ENCODE data around the gene DAPK1.

The DAPK1 gene

DNA sequence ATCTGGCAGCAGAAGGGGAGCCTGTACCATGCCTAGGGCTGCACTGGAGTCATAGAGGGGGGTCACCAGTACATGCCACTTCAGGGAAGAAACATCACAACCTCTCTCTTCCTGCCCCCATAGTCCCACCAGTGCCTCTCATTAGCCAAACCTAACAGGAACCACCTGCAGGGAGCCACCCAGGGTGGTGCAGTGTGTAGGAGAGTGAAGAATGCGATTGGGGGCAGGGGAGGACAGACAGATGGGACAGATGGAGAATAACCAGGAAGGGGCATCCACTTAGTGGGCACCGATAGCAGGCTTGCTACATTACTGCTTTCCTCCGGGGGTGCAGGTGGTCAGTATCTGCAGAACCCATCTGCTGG is 19.2 kb downstream of the DAPK1 start:
- DNase-seq (ENCODE audit: low read depth in 2 of 2, low spot score in 1 of 2) = no peak

DNA sequence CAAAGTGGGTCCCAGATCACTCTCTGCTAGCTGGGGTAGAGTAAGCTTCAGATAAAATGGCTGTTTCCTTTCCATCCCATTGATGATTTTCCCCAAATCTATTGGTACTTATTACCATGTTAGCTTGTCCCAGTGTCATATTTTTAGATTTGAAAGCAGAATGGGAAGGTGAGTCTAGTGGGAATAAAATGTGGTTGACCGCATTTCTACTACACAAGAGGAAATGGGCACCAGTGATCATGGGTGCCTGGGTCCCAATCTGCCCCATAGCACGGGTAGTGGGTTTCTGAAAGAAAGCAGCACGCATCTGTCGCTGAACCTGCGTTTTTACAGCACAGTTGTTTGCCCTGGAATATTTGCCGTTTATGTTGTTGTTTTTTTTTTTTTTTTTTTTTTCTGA is 20.1 kb downstream of the DAPK1 start:
- DNase-seq (ENCODE audit: low read depth in 2 of 2, low spot score in 1 of 2) = no peak

DNA sequence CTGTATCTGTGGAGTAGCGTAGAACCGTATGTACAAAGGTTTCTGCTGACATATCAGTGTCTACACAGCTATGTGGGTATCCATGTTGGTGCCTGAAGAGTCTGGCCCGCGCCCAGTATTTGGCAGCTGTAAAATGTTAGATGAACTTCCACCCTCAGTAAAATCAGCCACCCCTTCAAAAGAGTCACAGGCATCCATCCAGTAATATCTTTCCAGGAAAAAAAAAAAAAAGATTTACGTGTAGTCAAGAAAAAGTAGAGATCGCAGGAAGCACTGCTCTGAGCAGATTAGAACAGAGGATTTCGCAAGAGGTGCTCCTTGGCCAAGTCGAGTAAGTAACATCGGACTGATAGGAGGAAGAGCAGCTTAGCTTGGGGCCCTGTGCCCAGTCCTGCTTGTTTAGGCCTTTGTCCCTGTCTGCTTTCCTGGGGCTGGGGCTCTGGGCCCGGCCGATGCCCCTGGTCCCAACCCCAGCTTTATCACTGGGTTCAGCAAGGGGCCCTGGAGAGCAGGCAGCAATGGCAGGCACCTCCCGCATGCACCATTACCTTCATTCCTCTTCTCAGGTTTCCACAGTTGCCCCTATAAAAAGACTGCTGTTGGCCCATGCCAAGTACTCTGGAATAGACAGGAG is 21.2 kb downstream of the DAPK1 start:
- no peak for DNase-seq (ENCODE audit: low read depth in 2 of 2, low spot score in 1 of 2)

DNA sequence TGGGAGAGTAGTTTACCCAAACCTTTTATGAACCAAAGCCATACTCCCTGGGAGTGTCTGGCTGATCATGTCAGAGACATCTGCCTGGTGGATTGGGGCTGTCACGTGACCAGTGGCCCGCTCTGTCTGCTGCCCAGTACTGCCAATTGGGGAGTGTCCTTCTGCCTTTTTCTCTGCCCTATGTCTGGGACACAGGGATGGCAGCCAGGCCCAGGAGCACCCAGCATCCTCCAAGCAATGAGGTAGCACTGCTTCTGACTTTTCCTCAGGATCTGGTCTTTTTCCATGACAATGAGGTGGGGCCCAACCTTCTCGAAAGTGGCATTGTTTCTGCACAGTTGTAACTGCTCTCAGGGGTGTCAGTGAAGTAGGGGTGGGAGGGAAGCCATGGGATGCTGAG is 21.8 kb downstream of the DAPK1 start:
- no peak for DNase-seq (ENCODE audit: low read depth in 2 of 2, low spot score in 1 of 2)

DNA sequence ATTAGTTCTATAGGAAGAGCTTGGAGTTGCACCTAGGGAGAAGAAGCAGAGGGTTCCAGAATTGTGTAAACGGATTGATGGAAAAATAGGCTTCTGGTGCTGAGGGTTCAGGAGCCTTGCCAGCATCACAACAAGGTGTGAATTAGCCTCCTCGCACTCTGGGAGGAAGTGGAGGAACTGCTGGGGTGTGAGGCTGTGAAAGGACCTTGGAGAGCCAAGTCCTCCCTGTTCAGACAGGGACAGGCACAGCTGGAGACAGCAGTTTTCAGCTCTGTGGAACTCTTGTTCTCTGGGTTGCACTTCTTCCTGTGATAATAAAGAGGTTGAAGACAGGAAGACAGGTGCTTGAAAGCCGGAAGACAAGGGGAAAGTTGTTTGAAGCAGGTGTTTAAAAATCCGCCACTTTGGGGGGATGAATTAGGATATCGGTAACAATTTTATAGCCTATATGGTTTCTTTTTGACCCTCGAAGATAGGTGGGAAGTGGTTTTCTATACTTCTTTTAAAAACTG is 22.6 kb downstream of the DAPK1 start:
- DNase-seq (ENCODE audit: low read depth in 2 of 2, low spot score in 1 of 2) = no peak

DNA sequence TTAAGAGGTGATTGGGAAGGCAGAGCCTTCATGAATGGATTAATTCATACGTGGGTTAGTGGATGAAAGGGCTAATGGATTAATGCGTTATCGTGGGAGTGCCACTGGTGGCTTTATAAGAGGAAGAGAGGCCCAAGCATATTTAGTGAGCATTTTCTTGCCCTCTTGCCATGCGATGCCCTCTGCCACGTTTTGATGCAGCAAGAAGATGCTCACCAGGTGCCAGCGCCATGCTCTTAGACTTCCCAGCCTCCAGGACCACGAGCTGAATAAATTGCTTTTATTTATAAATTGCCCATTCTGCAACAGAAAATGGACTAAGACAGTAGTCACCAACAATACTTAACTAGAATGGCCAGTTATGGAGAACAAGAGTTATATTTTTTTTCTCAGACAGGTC is 24.2 kb downstream of the DAPK1 start:
- no peak for DNase-seq (ENCODE audit: low read depth in 2 of 2, low spot score in 1 of 2)

DNA sequence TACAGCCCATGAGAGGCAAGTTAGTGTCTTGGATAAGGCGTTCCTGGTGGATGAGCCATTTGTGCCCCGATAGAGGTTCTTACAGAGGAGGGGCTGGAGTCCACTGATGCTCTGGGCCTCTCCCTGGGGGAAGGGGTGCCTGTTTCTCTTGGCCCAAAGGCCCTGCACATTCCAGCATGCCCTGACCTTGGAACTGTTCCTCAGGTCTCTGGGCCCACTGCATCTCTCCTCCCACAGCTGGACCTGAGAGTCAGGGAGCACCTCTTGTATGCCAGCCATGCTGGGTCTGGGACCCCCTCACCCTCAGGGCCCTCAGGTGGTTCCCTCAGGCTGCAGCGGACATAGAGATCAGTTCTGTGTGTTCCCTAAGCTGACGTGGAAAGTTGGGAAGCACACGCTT is 26.4 kb downstream of the DAPK1 start:
- DNase-seq (ENCODE audit: low read depth in 2 of 2, low spot score in 1 of 2) = no peak

DNA sequence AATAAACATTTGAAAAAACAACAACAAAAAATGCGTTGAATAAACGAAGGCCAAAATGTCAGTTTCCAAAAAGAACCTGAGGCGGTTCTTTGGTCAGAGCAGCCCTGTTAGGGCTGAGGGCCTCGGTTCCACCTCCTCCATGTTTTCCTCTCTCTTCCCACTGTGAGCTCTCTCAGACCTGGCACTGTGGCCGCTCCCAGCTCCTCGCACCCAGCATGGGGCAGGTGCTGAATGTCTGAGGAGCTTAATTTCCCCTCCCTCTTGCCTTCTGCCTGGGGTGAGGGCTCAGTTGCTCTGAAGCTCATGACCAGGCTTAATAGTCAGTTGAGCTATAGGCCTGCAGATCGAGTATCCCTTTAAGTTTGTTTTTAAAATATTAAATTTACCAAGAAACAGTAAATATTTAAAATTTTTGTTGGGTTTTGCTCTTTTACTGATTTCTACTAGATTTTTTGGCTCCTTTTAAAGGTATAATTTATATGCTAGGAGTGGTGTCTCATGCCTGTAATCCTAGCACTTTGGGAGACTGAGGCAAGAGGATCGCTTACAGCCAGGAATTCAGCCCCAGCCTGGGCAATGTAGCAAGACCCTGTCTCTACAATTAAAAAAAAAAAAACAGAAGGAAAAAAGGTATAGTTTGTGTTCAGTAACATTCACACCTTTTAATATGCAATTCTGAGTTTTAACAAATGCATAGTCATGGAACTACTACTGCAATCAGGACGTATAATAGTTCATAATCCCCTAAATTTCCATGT is 28.1 kb downstream of the DAPK1 start:
- no peak for DNase-seq (ENCODE audit: low read depth in 2 of 2, low spot score in 1 of 2)

DNA sequence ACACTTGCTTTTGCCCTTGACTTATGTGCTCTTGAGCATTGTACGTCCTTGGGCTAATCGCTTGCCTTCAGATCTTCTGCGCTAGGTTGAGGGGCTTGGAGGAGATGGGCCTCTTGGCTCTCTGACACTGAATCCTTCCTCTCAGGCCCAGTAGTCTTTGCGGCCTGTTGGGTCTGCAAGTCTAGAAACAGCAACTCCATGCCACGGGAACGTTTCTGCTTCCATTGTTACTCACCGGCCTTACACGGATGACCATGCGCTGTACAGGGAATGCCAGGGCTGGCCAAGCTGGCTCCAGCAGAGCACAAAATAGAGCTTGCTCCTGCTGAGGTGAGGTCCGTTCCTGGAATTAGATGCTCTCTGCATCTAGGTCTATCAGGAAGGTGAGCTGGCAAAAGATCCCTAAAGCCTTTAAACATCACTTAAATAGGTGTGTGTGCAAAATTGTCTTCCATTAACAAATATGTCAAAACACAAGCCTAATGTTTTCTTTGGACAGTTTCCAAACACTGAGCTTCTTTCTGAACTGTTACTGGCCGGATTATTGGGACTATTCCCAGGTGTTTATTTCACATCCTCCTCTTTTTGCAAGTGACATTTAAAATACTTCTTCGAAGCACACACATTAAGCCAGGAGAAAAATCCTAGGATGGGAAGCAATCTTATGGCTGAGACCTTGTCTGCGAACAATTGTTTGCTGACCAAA is 29.7 kb downstream of the DAPK1 start:
- DNase-seq (ENCODE audit: low read depth in 2 of 2, low spot score in 1 of 2) = no peak

DNA sequence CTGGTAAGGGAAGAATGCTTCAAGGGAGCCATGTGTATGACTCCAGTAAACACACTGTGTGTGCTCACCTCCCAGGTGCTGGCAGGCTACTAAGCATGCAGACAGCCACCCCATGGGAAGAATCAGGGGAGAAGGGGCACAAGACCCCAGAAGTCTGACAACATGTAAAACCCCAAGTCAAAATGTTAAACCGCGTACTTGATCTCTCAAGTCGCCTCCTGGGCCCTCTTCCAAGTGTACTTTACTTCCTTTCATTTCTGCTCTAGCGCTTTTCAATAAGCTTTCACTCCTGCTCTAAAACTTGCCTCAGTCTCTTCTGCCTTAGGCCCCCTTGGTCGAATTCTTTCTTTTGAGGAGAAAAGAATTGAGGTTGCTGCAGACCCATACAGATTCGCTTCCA is 31.3 kb downstream of the DAPK1 start:
- no peak for DNase-seq (ENCODE audit: low read depth in 2 of 2, low spot score in 1 of 2)

DNA sequence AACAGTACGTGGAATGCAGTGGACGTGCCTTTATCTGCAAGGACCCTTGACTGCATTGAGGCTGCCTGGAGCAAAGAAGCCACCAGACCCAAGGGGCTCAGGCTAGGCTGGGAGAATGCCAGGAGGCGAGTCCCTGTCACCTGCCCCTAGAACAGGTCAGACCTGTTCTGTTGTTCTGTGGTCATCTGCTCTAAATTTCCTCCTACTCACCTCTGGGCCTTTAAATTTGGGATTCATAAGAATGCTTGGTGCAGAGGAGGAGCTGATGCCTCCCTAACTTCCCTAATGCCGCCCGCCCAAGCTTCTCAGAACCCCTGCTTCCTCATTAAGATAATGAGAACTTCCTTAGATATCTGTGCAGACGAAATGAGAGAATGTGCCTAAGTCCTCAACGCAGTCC is 32.0 kb downstream of the DAPK1 start:
- no peak for DNase-seq (ENCODE audit: low read depth in 2 of 2, low spot score in 1 of 2)

DNA sequence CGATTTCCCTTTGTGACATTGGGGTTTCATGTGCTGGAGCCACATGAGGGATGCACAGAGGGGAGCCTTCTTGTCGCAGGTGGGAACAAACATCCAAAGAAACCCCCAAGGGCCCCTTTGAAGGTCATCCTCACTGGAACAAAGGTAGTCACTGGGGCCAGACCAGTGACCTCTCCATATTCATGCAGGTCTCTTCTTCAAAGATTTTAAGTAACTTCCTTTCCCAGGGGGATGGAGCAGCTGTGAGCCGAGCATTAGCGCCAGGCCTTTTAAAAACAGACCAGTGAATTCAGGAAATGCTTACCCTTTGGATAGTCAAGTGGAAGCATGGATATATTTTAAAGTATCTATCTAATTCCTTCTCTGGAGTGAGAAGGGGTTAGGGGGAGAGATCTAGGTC is 33.0 kb downstream of the DAPK1 start:
- no peak for DNase-seq (ENCODE audit: low read depth in 2 of 2, low spot score in 1 of 2)

DNA sequence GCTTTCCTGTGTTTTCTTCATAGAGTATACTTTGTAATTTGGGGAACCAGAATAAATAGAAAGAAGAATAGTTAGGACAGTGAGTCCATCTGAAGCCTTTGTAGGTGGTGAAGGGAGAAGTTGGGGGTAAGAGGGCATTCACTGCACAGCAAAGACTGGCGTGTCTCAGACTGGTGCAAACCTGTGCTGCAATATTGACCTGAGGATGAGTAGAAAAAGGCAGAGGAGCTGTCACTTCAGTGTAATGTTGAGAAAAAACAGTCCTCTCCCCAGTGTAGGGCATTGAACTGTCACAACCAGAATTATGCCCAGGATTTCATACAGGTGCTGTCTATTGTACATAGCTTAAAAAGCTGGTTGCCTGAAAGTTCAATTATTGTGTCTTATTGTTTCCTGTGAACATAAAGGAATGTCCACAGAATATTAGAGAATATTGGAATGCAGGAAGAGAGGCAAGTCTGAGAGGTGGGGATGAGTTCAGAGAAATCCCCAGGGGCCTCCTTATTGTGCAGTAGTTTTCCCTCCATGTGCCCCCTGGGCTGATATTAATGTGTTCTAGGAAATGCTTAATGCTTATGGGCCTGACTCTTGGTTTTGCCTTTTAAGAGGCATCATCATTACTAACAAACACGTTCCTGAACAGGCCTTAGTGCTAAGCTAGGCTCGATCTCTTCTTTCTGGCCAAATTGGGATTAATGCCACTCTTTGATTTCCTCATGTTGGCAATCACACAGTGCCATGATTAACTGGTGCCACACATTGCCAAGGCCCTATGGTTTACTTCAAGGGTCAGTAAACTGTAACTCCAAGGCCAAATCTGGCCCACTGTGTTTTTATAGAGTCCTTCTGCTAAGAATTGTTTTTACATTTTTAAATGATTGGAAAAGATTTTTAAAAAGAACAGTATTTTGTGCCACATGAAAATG is 34.0 kb downstream of the DAPK1 start:
- no peak for DNase-seq (ENCODE audit: low read depth in 2 of 2, low spot score in 1 of 2)

DNA sequence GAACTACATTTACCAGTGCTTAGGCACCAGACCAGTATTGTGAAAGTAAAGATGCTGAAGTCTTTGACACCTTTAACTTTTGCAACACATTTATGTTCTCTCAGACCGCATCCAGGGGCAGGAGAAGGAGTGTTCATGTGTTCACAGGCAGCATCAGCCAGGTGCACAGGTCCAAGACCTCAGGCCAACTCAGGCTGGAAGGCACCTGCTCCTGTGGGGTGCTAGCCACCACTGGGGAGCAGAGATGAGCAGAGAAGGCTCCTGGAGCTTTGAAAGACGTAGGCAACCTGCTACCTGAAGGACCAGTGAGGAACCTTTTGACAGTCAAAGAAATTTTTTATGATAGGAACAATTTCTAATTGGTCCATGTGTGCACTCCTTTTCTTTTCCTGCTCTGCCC is 35.6 kb downstream of the DAPK1 start:
- DNase-seq (ENCODE audit: low read depth in 2 of 2, low spot score in 1 of 2) = no peak

DNA sequence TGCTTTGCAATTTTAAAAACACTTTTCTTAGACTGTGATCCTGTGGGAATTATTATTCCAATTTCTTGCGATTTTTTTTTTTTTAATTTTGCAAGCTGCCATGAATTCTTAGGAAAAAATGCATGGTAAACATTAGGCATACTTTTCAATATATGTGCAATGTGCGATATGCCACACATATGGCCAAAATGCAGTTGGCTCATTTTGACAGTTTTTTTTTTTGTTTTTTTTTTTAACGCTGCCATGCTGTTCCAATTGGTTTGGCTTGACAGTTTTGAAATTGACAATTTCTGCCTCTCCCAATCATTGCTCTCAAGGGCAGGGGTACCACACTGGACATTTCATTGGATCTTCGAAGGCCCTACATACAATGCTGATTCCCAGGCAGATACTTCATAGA is 36.4 kb downstream of the DAPK1 start:
- DNase-seq (ENCODE audit: low read depth in 2 of 2, low spot score in 1 of 2) = no peak

DNA sequence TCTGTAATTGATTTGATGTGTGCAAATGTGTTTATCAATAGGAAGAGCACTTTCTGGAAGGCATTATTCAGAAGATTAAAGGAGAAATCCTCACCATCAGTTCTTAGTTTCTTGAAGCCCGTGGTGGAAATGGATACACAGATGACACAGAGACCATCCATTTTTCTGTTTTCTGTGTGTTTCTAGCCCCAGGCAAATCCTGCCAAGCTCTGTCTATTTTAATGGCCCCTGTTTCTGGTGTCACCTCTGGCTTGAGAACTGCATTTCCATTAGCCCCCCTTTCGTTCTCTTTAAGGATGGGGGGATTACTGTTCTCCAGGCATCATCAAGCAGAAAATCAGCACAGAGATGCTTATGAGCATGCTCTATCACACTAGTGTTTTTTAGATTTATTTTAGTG is 37.3 kb downstream of the DAPK1 start:
- no peak for DNase-seq (ENCODE audit: low read depth in 2 of 2, low spot score in 1 of 2)

DNA sequence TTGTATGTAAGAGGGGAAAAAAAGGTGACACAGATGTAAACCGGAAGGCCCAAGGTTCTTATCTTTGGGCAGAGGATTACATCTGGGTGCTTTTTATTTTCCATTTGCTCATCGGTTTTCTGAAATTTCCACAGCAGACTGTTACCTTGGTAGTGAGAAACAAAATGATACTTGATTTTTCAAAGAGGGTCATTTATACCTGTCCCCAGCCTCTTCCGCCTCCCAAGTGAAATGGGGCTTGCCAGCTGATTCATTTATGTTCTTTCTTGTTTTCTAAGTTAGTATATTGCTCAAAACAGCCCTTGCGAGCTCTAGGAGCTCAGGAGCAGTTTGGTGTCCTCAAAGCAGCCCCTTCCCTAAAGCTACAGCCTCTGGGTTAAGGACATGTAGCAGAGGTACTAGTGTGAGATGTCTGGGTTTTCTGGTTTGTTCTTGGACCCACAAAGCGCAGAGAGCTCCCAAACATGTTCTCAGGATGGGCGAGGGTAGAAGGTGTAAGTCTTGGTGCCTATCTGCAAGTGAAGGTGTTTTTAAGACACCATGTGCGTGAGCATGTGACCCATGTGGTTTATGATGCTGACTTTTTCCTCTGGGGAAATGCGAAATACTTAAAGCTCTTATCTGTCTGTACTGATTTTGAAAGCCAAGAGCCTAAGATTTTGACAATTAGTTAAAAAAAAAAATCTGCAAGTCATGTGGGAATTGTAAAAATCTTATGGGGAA is 38.3 kb downstream of the DAPK1 start:
- no peak for DNase-seq (ENCODE audit: low read depth in 2 of 2, low spot score in 1 of 2)

DNA sequence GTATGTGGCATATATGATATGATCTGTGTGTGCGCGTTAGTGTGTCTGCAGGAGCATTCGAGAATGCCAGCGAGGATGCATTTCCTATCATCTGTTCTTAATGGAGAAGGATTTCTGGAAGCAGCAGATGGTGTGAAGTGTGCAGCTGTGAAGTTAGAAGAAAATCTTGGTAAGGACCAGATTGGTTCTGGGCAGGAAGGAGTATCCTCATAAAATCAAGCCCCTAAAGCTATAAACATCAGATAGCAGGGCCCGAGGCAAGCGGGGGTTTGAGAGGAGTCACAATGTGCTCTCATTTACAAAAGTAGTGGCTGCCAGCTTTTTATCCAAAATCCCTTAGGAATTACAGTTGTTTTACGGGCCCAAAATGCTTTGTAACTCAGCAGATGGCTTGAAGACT is 40.0 kb downstream of the DAPK1 start:
- no peak for DNase-seq (ENCODE audit: low read depth in 2 of 2, low spot score in 1 of 2)

DNA sequence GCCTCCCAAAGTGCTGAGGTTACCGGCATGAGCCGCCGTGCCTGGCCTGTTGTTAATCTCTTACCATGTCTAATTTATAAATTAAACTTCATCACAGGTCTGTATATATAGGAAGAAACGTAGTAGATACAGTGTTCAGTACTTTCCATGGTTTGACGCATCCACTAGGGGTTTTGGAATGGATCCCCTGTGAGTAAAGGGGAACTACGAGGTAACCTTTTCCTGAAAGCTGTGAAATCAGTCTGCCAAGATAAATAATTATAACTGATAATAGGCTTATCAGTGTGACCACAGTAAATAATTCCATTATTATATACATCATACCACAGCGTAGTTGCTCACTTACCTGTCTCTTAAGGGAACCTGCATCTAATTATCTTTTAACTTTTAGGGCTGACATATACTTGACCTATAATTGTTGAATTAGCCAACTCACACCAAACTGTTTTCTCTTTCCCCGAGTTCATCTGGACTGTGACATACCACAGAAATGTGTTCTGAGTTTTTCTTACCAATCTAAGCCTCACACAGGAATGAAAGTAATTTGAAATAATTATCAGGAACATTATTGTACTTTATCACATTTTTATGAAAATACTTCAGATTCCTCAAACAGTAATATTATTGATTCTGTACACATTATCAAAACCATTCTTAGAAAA is 42.9 kb downstream of the DAPK1 start:
- DNase-seq (ENCODE audit: low read depth in 2 of 2, low spot score in 1 of 2) = no peak

DNA sequence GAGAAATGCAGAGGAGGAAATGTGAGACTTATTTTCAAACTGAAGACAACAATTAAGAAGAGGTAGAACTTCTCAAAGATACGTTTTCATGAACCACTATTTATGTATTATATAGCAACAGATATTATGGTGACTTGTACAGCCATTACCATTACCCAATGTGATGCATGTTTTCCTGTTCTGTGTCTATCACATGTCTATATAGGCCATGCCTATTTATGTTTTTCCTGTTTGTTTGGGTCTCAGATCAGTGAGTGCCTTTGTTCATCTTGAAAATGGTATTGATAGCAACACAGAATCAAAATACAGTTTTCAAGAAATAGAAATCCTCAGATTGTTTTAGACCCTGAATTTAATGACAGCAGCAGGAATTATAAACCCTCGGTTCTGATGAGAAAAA is 44.0 kb downstream of the DAPK1 start:
- DNase-seq (ENCODE audit: low read depth in 2 of 2, low spot score in 1 of 2) = no peak
